Measurements from ENCODE around the gene DSTN. TPM values are rescaled to one million over a fixed set of nuclear protein-coding genes. Genes with fewer than 3 reads are reported as not detected.

DSTN gene
- total and polyA plus RNA-seq, 2 donors (not counting 1 experiment from before 2014, with no cell fraction given) = 6.6 to 13.4 TPM

DNA sequence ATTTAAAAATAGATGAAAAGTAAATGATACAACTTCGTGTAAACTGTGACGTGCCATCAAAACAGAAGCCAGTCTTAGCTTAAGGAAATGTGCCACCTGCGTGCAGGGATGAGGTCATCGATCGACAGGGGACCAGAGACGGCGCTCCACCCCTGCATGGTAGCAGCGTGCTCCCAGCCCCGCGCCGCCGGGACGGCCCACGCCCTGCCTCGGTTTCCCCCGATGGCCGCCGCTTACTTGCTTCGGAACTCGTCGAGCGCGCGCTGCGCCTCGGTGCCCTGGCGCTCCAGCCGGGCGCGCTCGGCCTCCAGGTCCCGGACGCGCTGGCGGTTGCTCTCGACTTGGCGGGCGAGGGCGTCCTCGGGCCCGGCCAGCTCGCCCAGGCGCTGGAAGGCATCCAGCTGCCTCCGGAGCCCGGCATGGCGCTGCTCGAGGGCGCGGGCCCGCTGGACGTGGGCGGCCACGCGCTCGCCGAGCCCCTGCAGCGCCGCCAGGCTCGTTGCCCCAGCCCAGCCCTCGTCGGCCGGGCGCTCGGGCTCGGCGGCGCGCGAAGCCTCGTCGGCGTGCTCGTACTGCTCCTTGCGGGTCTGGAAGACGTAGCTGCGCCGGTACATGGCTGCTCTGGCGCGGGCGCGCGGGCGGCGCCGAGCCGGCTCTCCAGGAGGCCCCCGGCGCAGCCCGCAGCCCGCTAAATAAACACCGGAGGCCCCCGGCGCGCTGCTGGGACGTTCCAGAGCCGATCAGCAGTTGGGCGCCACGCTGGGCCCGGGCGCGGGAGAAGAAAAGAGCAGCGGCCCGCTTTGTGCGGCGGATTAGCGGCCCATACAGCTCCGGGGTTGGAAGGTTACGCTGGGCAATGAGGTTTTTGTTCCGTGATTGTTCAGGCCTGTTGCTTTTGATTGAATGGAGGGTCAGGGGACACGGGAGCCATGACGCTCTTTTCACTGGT is 38.9 kb upstream of the DSTN start, which contains the start of gene BFSP1:
Gene BFSP1, minus strand, starts transcription at position 664 of the 949 bp plus-strand sequence. Its CDS starts 50 bp downstream, at position 614.
- WGBS (ENCODE audit: insufficient coverage) = 1% methylated on average over 111 of the region's 111 CpGs
- ATAC-seq (ENCODE audit: low read depth) = peak; percentile 31

More for the DNA sequence above, 38.9 kb upstream of the DSTN start, which contains the start of gene BFSP1:
- H3K27ac Mint-ChIP-seq = no peak within 1 kb of the TSS
- no peak for TF ChIP-seq EZH2 (IDR thresholded peaks at IDR 0.05; ENCODE audit: borderline replicate concordance, insufficient read depth, low read depth, low read length, poor library complexity, severe bottlenecking)
- TF ChIP-seq, protein P1, sequence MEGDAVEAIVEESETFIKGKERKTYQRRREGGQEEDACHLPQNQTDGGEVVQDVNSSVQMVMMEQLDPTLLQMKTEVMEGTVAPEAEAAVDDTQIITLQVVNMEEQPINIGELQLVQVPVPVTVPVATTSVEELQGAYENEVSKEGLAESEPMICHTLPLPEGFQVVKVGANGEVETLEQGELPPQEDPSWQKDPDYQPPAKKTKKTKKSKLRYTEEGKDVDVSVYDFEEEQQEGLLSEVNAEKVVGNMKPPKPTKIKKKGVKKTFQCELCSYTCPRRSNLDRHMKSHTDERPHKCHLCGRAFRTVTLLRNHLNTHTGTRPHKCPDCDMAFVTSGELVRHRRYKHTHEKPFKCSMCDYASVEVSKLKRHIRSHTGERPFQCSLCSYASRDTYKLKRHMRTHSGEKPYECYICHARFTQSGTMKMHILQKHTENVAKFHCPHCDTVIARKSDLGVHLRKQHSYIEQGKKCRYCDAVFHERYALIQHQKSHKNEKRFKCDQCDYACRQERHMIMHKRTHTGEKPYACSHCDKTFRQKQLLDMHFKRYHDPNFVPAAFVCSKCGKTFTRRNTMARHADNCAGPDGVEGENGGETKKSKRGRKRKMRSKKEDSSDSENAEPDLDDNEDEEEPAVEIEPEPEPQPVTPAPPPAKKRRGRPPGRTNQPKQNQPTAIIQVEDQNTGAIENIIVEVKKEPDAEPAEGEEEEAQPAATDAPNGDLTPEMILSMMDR (IDR thresholded peaks at IDR 0.05) = no peak
- Histone ChIP-seq H3K27ac (ENCODE audit: low read length in 2 of 2) (no peak within 1 kb of the TSS), H3K4me3 (ENCODE audit: control extremely low read depth in 1 of 5, extremely low read depth in 1 of 5, insufficient read depth in 1 of 5, low read depth in 2 of 5, low read length in 4 of 5) (peak within 1 kb of the TSS in 4 of 5 experiments; percentile 24 to 64 (median 40)), H3K79me2 (ENCODE audit: control insufficient read depth, insufficient read depth, low read length) (no peaks in the 10 kb centered on the region), H3K9ac (ENCODE audit: low read length) (peak within 1 kb of the TSS; percentile 60), H3K4me1 (ENCODE audit: control insufficient read depth in 2 of 2, insufficient read depth in 2 of 2, low read length in 2 of 2) (peaks cover 6 to 14% of the 10 kb centered on the region in 2 donors), H3K4me2 (replicated peaks; ENCODE audit: low read depth, low read length, poor library complexity, severe bottlenecking) (peak within 1 kb of the TSS; percentile 88), H3K27me3 (replicated peaks in 1 of 4; ENCODE audit: control extremely low read depth in 1 of 4, control insufficient read depth in 3 of 4, insufficient read depth in 4 of 4, low read length in 3 of 4) (peaks cover 0 to 26% (median 21%) of the 10 kb centered on the region in 4 experiments), H2AFZ (ENCODE audit: insufficient read depth, low read depth, low read length, poor library complexity, severe bottlenecking) (peak within 1 kb of the TSS; percentile 79), H4K20me1 (ENCODE audit: control insufficient read depth, insufficient read depth, low read length, poor library complexity, severe bottlenecking) (no peaks in the 10 kb centered on the region), H3K9me3 (ENCODE audit: control extremely low read depth in 1 of 3, control insufficient read depth in 2 of 3, insufficient read depth in 1 of 3, low read length in 2 of 3) (no peaks in the 10 kb centered on the region), H3K36me3 (replicated peaks in 1 of 2; ENCODE audit: control extremely low read depth in 1 of 2, control insufficient read depth in 1 of 2, extremely low read depth in 1 of 2, insufficient read depth in 2 of 2, low read length in 1 of 2) (no peaks in the 10 kb centered on the region)
- no peaks in the 10 kb centered on the region for H3K9me3 Mint-ChIP-seq (ENCODE audit: insufficient read depth)
- peaks cover 10% of the 10 kb centered on the region for H3K4me1 Mint-ChIP-seq
- intact Hi-C loops (cut with micrococcal nuclease) = loop anchor here (10.0 kb wide), 1 partner anchor 154 kb away; the partner anchor contains the start of gene RRBP1
- H3K27me3 Mint-ChIP-seq = peaks cover 41% of the 10 kb centered on the region
- ChIA-PET CTCF (interaction anchor here (1.8 kb wide), 1 partner anchor 26 kb away, joined by 7 read pairs; no protein-coding TSS in a partner anchor), POLR2A (no interaction called here)
- H3K4me3 Mint-ChIP-seq = peak within 1 kb of the TSS; percentile 89
- DNase-seq = peak; percentile 46

Data from B cell (primary cell).